ENCODE results near the gene THAP12. TPM values are rescaled to one million over a fixed set of nuclear protein-coding genes. Genes with fewer than 3 reads are reported as not detected.

The THAP12 gene
- total and polyA plus RNA-seq, 2 donors (not counting 1 experiment from before 2014, with no cell fraction given): 16.8 to 55.6 TPM

DNA sequence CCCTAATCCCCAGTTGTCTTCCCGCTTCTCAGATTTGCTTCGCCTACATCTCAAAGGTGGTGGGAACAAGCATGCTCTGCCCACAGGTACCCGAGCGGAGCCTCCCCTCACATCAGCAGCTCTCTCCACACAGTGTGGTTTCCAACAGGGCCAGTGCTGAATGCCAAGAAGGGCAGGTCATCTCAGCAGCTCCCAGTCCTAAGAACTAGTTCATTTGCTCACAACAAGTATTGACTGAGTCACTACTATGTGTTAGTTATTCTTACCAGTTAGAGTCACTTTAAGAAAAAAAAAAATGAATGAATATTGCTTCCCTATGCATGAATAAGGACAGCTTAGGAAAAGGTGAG, 66.2 kb downstream of the THAP12 start:
- H3K4me2 ChIP-seq (replicated peaks; ENCODE audit: low read depth, low read length, poor library complexity, severe bottlenecking): no peak overlapping the region

DNA sequence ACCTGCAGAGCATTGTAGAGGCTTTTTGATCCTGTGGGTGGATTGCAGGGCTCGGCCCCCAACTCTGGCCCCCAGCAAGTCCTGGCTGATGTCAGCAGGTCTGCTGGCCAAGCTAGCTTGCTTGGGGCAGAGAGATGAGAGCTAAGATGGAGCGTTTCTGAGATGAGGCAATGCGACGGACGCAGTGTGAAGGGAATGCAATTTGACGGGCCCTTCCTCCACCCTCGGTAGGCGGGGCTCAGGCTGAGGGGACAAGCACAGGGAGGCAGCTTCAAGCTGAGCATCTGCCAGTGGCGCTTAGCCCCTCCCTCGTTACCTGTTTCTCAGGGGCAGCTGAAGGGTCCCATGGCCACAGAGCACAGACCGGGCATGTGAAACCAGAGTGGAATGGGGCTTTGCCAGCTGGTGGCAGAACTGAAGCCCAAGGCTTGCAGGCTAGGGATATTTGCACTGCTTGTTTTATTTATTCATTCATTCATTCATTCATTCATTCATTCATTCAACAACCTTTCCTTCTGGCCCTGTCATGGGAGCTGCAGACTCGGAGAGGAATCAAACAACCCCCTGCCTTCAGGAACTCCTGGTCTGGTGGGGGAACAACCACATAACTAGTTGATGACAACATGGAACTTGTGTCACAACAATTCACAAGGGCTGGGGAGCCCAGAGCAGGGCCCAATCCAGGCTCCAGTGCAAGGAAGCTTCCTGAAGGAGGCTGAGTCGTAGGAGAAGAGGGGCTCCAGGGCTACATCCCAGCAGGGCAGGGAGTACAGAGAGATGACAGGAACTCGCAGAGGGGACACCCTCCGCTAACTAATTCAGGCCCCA, 66.8 kb downstream of the THAP12 start:
- H3K9ac ChIP-seq (ENCODE audit: low read length): no peak overlapping the region
- ATAC-seq (ENCODE audit: low read depth): no peak
- no peak overlapping the region for H2AFZ ChIP-seq (ENCODE audit: insufficient read depth, low read depth, low read length, poor library complexity, severe bottlenecking)
- no peaks in the 10 kb centered on the region for H3K27me3 Mint-ChIP-seq
- intact Hi-C loops (cut with micrococcal nuclease): no loop called here
- no peak overlapping the region for H3K4me3 ChIP-seq (ENCODE audit: control extremely low read depth in 1 of 5, extremely low read depth in 1 of 5, insufficient read depth in 1 of 5, low read depth in 2 of 5, low read length in 4 of 5)
- H3K27ac Mint-ChIP-seq: no peak overlapping the region
- H3K4me1 ChIP-seq (ENCODE audit: control insufficient read depth in 2 of 2, insufficient read depth in 2 of 2, low read length in 2 of 2): no peaks in the 10 kb centered on the region
- no peaks in the 10 kb centered on the region for H3K79me2 ChIP-seq (ENCODE audit: control insufficient read depth, insufficient read depth, low read length)
- 92% methylated on average over 14 of the region's 15 CpGs for WGBS (ENCODE audit: insufficient coverage)
- H3K9me3 ChIP-seq (ENCODE audit: control extremely low read depth in 1 of 3, control insufficient read depth in 2 of 3, insufficient read depth in 1 of 3, low read length in 2 of 3): no peaks in the 10 kb centered on the region
- H3K27ac ChIP-seq (ENCODE audit: low read length in 2 of 2): no peak overlapping the region
- no peaks in the 10 kb centered on the region for H4K20me1 ChIP-seq (ENCODE audit: control insufficient read depth, insufficient read depth, low read length, poor library complexity, severe bottlenecking)
- TF ChIP-seq, protein P1, sequence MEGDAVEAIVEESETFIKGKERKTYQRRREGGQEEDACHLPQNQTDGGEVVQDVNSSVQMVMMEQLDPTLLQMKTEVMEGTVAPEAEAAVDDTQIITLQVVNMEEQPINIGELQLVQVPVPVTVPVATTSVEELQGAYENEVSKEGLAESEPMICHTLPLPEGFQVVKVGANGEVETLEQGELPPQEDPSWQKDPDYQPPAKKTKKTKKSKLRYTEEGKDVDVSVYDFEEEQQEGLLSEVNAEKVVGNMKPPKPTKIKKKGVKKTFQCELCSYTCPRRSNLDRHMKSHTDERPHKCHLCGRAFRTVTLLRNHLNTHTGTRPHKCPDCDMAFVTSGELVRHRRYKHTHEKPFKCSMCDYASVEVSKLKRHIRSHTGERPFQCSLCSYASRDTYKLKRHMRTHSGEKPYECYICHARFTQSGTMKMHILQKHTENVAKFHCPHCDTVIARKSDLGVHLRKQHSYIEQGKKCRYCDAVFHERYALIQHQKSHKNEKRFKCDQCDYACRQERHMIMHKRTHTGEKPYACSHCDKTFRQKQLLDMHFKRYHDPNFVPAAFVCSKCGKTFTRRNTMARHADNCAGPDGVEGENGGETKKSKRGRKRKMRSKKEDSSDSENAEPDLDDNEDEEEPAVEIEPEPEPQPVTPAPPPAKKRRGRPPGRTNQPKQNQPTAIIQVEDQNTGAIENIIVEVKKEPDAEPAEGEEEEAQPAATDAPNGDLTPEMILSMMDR (IDR thresholded peaks at IDR 0.05): no peak
- no peak for TF ChIP-seq EZH2 (IDR thresholded peaks at IDR 0.05; ENCODE audit: borderline replicate concordance, insufficient read depth, low read depth, low read length, poor library complexity, severe bottlenecking)
- DNase-seq: no peak
- peaks cover 0 to 5% (median 0%) of the 10 kb centered on the region in 4 experiments for H3K27me3 ChIP-seq (replicated peaks in 1 of 4; ENCODE audit: control extremely low read depth in 1 of 4, control insufficient read depth in 3 of 4, insufficient read depth in 4 of 4, low read length in 3 of 4)
- H3K9me3 Mint-ChIP-seq (ENCODE audit: insufficient read depth): no peaks in the 10 kb centered on the region
- H3K4me2 ChIP-seq (replicated peaks; ENCODE audit: low read depth, low read length, poor library complexity, severe bottlenecking): no peak overlapping the region
- H3K4me1 Mint-ChIP-seq: no peaks in the 10 kb centered on the region
- ChIA-PET POLR2A (no interaction called here), CTCF (interaction anchor here (0.7 to 2.4 kb wide), 3 partner anchors 9 to 106 kb away, joined by 3 to 12 read pairs (median 6); no protein-coding TSS in a partner anchor)
- H3K36me3 ChIP-seq (replicated peaks in 1 of 2; ENCODE audit: control extremely low read depth in 1 of 2, control insufficient read depth in 1 of 2, extremely low read depth in 1 of 2, insufficient read depth in 2 of 2, low read length in 1 of 2): no peaks in the 10 kb centered on the region
- no peak overlapping the region for H3K4me3 Mint-ChIP-seq

More for the DNA sequence above, 66.2 kb downstream of the THAP12 start:
- Mint-ChIP-seq H3K4me3 (no peak overlapping the region), H3K4me1 (no peaks in the 10 kb centered on the region), H3K9me3 (ENCODE audit: insufficient read depth) (no peaks in the 10 kb centered on the region), H3K27ac (no peak overlapping the region), H3K27me3 (no peaks in the 10 kb centered on the region)
- Histone ChIP-seq H3K4me3 (ENCODE audit: control extremely low read depth in 1 of 5, extremely low read depth in 1 of 5, insufficient read depth in 1 of 5, low read depth in 2 of 5, low read length in 4 of 5) (no peak overlapping the region), H4K20me1 (ENCODE audit: control insufficient read depth, insufficient read depth, low read length, poor library complexity, severe bottlenecking) (no peaks in the 10 kb centered on the region), H3K9ac (ENCODE audit: low read length) (no peak overlapping the region), H2AFZ (ENCODE audit: insufficient read depth, low read depth, low read length, poor library complexity, severe bottlenecking) (no peak overlapping the region), H3K4me1 (ENCODE audit: control insufficient read depth in 2 of 2, insufficient read depth in 2 of 2, low read length in 2 of 2) (no peaks in the 10 kb centered on the region), H3K36me3 (replicated peaks in 1 of 2; ENCODE audit: control extremely low read depth in 1 of 2, control insufficient read depth in 1 of 2, extremely low read depth in 1 of 2, insufficient read depth in 2 of 2, low read length in 1 of 2) (no peaks in the 10 kb centered on the region), H3K9me3 (ENCODE audit: control extremely low read depth in 1 of 3, control insufficient read depth in 2 of 3, insufficient read depth in 1 of 3, low read length in 2 of 3) (no peaks in the 10 kb centered on the region), H3K79me2 (ENCODE audit: control insufficient read depth, insufficient read depth, low read length) (no peaks in the 10 kb centered on the region), H3K27ac (ENCODE audit: low read length in 2 of 2) (no peak overlapping the region), H3K27me3 (replicated peaks in 1 of 4; ENCODE audit: control extremely low read depth in 1 of 4, control insufficient read depth in 3 of 4, insufficient read depth in 4 of 4, low read length in 3 of 4) (peaks cover 0 to 6% (median 0%) of the 10 kb centered on the region in 4 experiments)
- POLR2A ChIA-PET: no interaction called here
- ATAC-seq (ENCODE audit: low read depth) (no peak), DNase-seq (no peak)
- intact Hi-C loops (cut with micrococcal nuclease): loop anchor here (5.0 kb wide), 1 partner anchor 607 kb away; no protein-coding TSS in a partner anchor
- CTCF ChIA-PET: interaction anchor here (0.7 to 2.4 kb wide), 4 partner anchors 8 to 415 kb away, joined by 3 to 12 read pairs (median 4); no protein-coding TSS in a partner anchor
- 100% methylated on average over 4 of the region's 4 CpGs for WGBS (ENCODE audit: insufficient coverage)
- TF ChIP-seq, protein P1 (IDR thresholded peaks at IDR 0.05): no peak
- no peak for TF ChIP-seq EZH2 (IDR thresholded peaks at IDR 0.05; ENCODE audit: borderline replicate concordance, insufficient read depth, low read depth, low read length, poor library complexity, severe bottlenecking)

Data from B cell (primary cell).